Transverse colon (tissue), 3 donors: ENCODE data around the gene ANO7.

Experiments used
- CTCF ChIP-seq, 5 experiments: fragments of 200-600 bp in 3 of 5; fragments of 450-650 bp in 2 of 5; sonication (generic) in 3 of 5; IDR thresholded peaks; 1 replicate in 2 of 5; 2 replicates in 3 of 5; pipeline ENCODE4 v1.5.1; 2016 to 2017; ENCODE audit warnings: antibody characterized with exemption in 5 of 5, inconsistent platforms in 3 of 5, mild to moderate bottlenecking in 2 of 5, moderate library complexity in 1 of 5
- EP300 ChIP-seq: sonication (generic); formaldehyde crosslinking; IDR thresholded peaks from one replicate; pipeline ENCODE4 v1.6.1; 2017; ENCODE audit warnings: antibody characterized with exemption, low read depth

- TF ChIP-seq CTCF (IDR thresholded peaks at IDR 0.05) (no peak), EP300 (no peak)
Observed at GRCh38 chr2:241189856-241190201, 1.4 kb downstream of the ANO7 start.
